Keratinocyte (primary cell): ENCODE data around the gene ANKRD40. TPM values are rescaled to one million over a fixed set of nuclear protein-coding genes. Genes with fewer than 3 reads are reported as not detected.
"Not testable (repeated sequence)": the region's sequence is repeated elsewhere in the genome, so short reads cannot be mapped to it uniquely, and the experiment has no call there.

Source experiments
- DNase-seq: peaks from one replicate; pipeline ENCODE4 v3.0.0-alpha.2; 2011; ENCODE audit warnings: low read depth, missing footprints, low spot score
- FAIRE-seq: peaks from 2 replicates; lab custom pipeline; 2011; peaks lifted over from hg19 to GRCh38; lab: Jason Lieb, UNC
- H2AFZ ChIP-seq: 2 replicates; pipeline ENCODE4 v1.6.0; 2012; ENCODE audit warnings: low read length, control low read depth, inconsistent platforms; ENCODE audit not compliant: control insufficient read depth
- H3K27ac ChIP-seq: 2 replicates; pipeline ENCODE4 v1.5.1; 2011; ENCODE audit warnings: low read length; ENCODE audit not compliant: control insufficient read depth, insufficient read depth
- H3K27me3 ChIP-seq: 3 replicates; pipeline ENCODE4 v1.6.0; 2011; ENCODE audit warnings: low read length; ENCODE audit not compliant: control insufficient read depth, insufficient read depth; ENCODE audit errors: extremely low read depth
- H3K36me3 ChIP-seq, 2 experiments: 2 replicates in 1 of 2; 3 replicates in 1 of 2; pipeline ENCODE4 v1.5.1; 2011; ENCODE audit warnings: low read length in 2 of 2, mild to moderate bottlenecking in 1 of 2; ENCODE audit not compliant: control insufficient read depth in 2 of 2, insufficient read depth in 2 of 2; ENCODE audit errors: extremely low read depth in 1 of 2
- H3K4me1 ChIP-seq: 3 replicates; pipeline ENCODE4 v1.5.1; 2011; ENCODE audit warnings: low read length; ENCODE audit not compliant: control insufficient read depth, insufficient read depth; ENCODE audit errors: extremely low read depth
- H3K4me2 ChIP-seq: 3 replicates; pipeline ENCODE4 v1.6.0; 2011; ENCODE audit warnings: low read depth, low read length; ENCODE audit not compliant: control insufficient read depth, insufficient read depth; ENCODE audit errors: extremely low read depth
- H3K4me3 ChIP-seq, 3 experiments: fragments of 200-600 bp in 1 of 3; sonication (generic) in 1 of 3; 2 replicates in 2 of 3; 3 replicates in 1 of 3; pipeline ENCODE4 v1.5.1; 2011 to 2016; ENCODE audit warnings: low read length in 3 of 3, mild to moderate bottlenecking in 3 of 3, control low read depth in 2 of 3, inconsistent platforms in 1 of 3, low read depth in 1 of 3, mixed read lengths in 1 of 3, mixed run types in 1 of 3, moderate library complexity in 1 of 3; ENCODE audit not compliant: control insufficient read depth in 2 of 3, insufficient read depth in 2 of 3; ENCODE audit errors: extremely low read depth in 1 of 3
- H3K79me2 ChIP-seq: 2 replicates; pipeline ENCODE4 v1.6.0; 2012; ENCODE audit warnings: low read length; ENCODE audit not compliant: control insufficient read depth, insufficient read depth
- H3K9ac ChIP-seq: 3 replicates; pipeline ENCODE4 v1.6.0; 2011; ENCODE audit warnings: low read length; ENCODE audit not compliant: control insufficient read depth, insufficient read depth; ENCODE audit errors: extremely low read depth
- H3K9me1 ChIP-seq: 3 replicates; pipeline ENCODE4 v1.6.0; 2011; ENCODE audit warnings: low read length; ENCODE audit not compliant: control insufficient read depth, insufficient read depth; ENCODE audit errors: extremely low read depth
- H3K9me3 ChIP-seq: 2 replicates; pipeline ENCODE4 v1.5.1; 2012; ENCODE audit warnings: low read depth, low read length; ENCODE audit not compliant: control insufficient read depth
- H4K20me1 ChIP-seq: 3 replicates; pipeline ENCODE4 v1.6.0; 2011; ENCODE audit warnings: low read length; ENCODE audit not compliant: control insufficient read depth, insufficient read depth; ENCODE audit errors: extremely low read depth
- EZH2 ChIP-seq: IDR thresholded peaks from one replicate; pipeline ENCODE4 v1.6.1; 2012; ENCODE audit warnings: inconsistent platforms, mild to moderate bottlenecking, low read length, moderate library complexity
- dilution Hi-C: fragments of 300-500 bp; cut with MboI; formaldehyde crosslinking; loops from one replicate; pipeline ENCODE4 v1.7.0; 2020; ENCODE audit warnings: low sequenced_read_pairs; ENCODE audit not compliant: extremely low pct_ligation_motif_present
- polyA plus RNA-seq, 5 experiments: library from polyadenylated mRNA; depleted of rRNA in 3 of 5; stranded (reverse) in 3 of 5; stranded (forward) in 1 of 5; unstranded in 1 of 5; fragments of >200 nt; gene quantifications; 1 replicate in 1 of 5; 2 replicates in 3 of 5; 3 replicates in 1 of 5; pipeline versions ENCODE4 v1.2.1 to v1.2.3, GENCODE V29; 2011 to 2012; ENCODE audit warnings: missing spikeins in 2 of 5, low read depth in 1 of 5, low replicate concordance in 1 of 5
- TF ChIP-seq, protein P1 (sequence below), 3 experiments: IDR thresholded peaks in 1 of 3; conservative IDR thresholded peaks in 1 of 3; optimal IDR thresholded peaks in 1 of 3; 2 replicates in 2 of 3; 3 replicates in 1 of 3; pipeline versions ENCODE3 to v1.5.1; 2011; ENCODE audit warnings: low read length in 3 of 3, mild to moderate bottlenecking in 3 of 3, moderate library complexity in 2 of 3, control low read depth in 1 of 3, inconsistent platforms in 1 of 3; ENCODE audit not compliant: insufficient read depth in 2 of 3; ENCODE audit errors: extremely low read depth in 1 of 3

Gene ANKRD40
- polyA plus RNA-seq, 1 donor (not counting 4 experiments of a cell fraction or from before 2014, with no cell fraction given) = 32.7 TPM

DNA sequence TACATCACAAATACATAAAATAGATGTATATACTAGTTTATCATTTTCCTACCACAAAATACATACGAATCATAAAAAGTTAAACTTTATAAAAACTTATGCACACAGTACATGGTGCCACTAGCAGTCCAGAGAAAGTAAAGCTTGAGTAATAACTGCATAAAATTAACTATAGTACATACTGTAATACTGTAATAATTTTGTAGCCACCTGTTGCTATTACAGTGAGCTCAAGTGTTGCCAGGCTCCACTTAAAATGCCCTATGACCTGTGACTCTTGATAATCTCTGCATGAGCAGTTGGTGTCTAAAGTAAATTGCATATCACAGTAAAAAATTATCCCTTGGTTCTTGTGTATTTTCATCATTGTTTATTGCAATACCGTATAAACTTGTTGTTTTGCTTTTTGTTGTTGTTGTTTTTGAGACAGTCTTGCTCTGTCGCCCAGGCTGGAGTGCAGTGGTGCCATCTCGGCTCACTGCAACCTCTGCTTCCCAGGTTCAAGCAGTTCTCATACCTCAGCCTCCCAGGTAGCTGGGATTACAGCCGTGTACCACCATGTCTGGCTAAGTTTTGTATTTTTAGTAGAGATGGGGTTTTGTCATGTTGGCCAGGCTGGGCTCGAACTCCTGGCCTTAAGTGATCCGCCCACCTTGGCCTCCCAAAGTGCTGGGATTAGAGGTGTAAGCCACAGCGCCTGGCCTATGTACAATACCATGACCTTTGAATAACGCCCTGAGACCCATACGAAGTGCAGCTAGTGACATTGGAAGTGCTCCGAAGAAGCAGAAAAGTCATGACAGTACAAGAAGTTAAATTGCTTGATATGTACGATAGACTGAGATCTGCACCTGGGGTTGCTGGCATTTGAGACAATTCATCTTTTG lies 18.3 kb upstream of the ANKRD40 start:
- H3K9me3 ChIP-seq = no peaks in the 10 kb centered on the region
- TF ChIP-seq, protein P1, sequence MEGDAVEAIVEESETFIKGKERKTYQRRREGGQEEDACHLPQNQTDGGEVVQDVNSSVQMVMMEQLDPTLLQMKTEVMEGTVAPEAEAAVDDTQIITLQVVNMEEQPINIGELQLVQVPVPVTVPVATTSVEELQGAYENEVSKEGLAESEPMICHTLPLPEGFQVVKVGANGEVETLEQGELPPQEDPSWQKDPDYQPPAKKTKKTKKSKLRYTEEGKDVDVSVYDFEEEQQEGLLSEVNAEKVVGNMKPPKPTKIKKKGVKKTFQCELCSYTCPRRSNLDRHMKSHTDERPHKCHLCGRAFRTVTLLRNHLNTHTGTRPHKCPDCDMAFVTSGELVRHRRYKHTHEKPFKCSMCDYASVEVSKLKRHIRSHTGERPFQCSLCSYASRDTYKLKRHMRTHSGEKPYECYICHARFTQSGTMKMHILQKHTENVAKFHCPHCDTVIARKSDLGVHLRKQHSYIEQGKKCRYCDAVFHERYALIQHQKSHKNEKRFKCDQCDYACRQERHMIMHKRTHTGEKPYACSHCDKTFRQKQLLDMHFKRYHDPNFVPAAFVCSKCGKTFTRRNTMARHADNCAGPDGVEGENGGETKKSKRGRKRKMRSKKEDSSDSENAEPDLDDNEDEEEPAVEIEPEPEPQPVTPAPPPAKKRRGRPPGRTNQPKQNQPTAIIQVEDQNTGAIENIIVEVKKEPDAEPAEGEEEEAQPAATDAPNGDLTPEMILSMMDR (optimal IDR thresholded peaks at IDR 0.05 in 1 of 3, IDR thresholded peaks at IDR 0.05 in 1 of 3, conservative IDR thresholded peaks at IDR 0.05 in 1 of 3; ENCODE audit: extremely low read depth in 1 of 3, insufficient read depth in 2 of 3, low read length in 3 of 3) = no peak
- no peak for TF ChIP-seq EZH2
- peaks cover 53% of the 10 kb centered on the region for H4K20me1 ChIP-seq
- H3K9me1 ChIP-seq = no peaks in the 10 kb centered on the region
- H3K36me3 ChIP-seq = no peaks in the 10 kb centered on the region
- H3K79me2 ChIP-seq = peaks cover 99% of the 10 kb centered on the region
- no peak overlapping the region for H3K9ac ChIP-seq
- H3K4me1 ChIP-seq = peaks cover 20% of the 10 kb centered on the region
- no peak overlapping the region for H3K4me2 ChIP-seq
- H2AFZ ChIP-seq = no peak overlapping the region
- dilution Hi-C loops = no loop called here
- H3K27me3 ChIP-seq = no peaks in the 10 kb centered on the region
- FAIRE-seq = no peak
- no peak overlapping the region for H3K4me3 ChIP-seq
- DNase-seq = no peak
- H3K27ac ChIP-seq = no peak overlapping the region

DNA sequence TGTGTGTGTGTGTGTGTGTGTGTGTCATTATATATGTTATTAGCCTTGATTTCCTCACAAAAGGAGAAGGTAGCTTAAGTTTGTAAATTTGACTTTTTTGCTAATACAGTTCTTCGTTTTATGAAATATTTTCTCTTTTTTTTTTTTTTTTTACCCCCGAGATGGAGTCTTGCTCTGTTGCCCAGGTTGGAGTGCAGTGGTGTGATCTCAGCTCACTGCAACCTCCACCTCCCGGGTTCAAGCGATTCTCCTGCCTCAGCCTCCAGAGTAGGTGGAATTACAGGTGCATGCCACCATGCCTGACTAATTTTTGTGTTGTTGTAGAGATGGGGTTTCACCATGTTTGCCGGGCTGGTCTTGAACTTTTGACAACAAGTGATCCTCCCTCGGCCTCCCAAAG lies 16.9 kb upstream of the ANKRD40 start:
- dilution Hi-C loops, H3K4me2 ChIP-seq, H3K36me3 ChIP-seq, H3K9me1 ChIP-seq, H2AFZ ChIP-seq, H3K27ac ChIP-seq, FAIRE-seq, H3K9ac ChIP-seq, H3K9me3 ChIP-seq, H3K4me3 ChIP-seq, H3K27me3 ChIP-seq, DNase-seq: not testable (repeated sequence)
- peaks cover 20% of the 10 kb centered on the region for H3K4me1 ChIP-seq
- H4K20me1 ChIP-seq = peaks cover 50% of the 10 kb centered on the region
- H3K79me2 ChIP-seq = peaks cover 100% of the 10 kb centered on the region
